GM18520 (cell line): Measurements from ENCODE around the gene ANKRD36B.
"Not testable (repeated sequence)": the region's sequence is repeated elsewhere in the genome, so short reads cannot be mapped to it uniquely, and the experiment has no call there.

Experiments
- ATAC-seq: cut with Tn5 transposase; IDR thresholded peaks from one replicate; pipeline ENCODE4 v1.9.1; 2021; ENCODE audit not compliant: unreplicated experiment

ANKRD36B gene

GRCh38 chr2:97550498-97550897 is 39.2 kb downstream of the ANKRD36B start:
- not testable (repeated sequence) for ATAC-seq

GRCh38 chr2:97549058-97549457 is 40.6 kb downstream of the ANKRD36B start:
- not testable (repeated sequence) for ATAC-seq

DNA sequence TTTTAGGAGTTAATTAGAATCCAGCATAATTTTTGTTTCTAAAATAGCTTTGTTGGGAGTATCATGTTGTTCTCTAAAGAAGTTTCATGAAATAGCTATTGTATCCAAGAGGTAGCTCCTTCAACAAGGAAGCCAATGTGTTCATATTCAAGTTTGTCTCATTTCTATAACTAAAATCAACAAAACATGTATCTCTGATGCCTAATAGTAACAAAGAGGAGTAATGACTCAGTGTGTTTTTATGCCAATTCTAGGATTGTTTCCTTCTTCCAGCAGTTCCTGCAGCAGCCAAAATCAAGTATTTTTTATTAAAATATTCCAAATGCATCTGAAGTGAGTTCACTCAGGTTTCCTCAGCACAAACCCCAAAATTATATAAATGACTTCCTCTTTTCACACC is 41.1 kb downstream of the ANKRD36B start:
- not testable (repeated sequence) for ATAC-seq

DNA sequence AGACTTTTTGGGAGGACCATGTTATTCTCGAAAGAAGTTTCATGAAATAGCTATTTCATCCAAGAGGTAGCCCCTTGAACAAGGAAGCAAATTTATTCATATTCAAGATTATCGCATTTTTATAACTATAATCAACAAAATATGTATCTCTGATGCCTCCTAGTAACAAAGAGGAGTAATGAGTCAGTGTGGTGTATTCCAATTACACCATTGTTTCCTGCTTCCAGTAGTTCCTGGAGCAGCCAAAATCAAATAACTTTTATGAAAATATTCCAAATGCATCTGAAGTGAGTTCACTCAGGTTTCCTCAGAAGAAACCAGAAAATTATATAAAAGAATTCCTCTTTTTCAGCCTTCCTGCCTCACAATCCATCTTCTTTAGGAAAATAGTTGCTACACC is 43.0 kb downstream of the ANKRD36B start:
- ATAC-seq = no peak

DNA sequence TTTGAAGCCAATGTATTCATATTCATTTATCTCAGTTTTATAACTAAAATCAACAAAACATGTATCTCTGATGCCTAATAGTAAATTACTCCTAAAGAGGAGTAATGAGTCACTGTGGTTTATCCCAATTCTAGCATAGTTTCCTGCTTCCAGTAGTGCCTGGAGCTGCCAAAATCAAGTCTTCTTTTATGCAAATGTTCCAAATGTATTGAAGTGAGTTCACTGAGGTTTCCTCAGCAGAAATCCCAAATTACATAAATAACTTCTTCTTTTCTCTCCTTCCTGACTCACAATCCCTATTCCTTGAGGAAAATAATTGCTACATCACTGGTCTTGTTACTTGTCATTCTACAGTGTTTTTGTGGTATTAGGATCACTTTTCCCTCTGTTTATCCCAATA is 44.8 kb downstream of the ANKRD36B start:
- not testable (repeated sequence) for ATAC-seq

DNA sequence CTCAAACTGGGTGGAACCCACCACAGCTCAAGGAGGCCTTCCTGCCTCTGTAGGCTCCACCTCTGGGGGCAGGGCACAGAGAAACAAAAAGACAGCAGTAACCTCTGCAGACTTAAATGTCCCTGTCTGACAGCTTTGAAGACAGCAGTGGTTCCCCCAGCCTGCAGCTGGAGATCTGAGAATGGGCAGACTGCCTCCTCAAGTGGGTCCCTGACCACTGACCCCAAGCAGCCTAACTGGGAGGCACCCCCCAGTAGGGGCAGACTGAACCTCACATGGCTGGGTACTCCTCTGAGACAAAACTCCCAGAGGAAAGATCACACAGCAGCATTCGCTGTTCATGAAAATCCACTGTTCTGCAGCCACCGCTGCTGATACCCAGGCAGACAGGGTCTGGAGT is 63.8 kb downstream of the ANKRD36B start:
- not testable (repeated sequence) for ATAC-seq

- ATAC-seq = not testable (repeated sequence)
Measured at GRCh38 chr2:97523816-97524215, 65.9 kb downstream of the ANKRD36B start.

- not testable (repeated sequence) for ATAC-seq
Measured at GRCh38 chr2:97522916-97523555, 66.6 kb downstream of the ANKRD36B start.

- ATAC-seq = not testable (repeated sequence)
Measured at GRCh38 chr2:97495651-97496050, 94.0 kb downstream of the ANKRD36B start.

- ATAC-seq = not testable (repeated sequence)
Measured at GRCh38 chr2:97490141-97490540, 99.5 kb downstream of the ANKRD36B start.
